GM13976 (cell line): ENCODE results near the gene NEIL1.

Experiments
- DNase-seq: peaks from one replicate; pipeline ENCODE4 v3.0.0; 2012; ENCODE audit warnings: low spot score
- in situ Hi-C: fragments of 300-500 bp; cut with MboI; formaldehyde crosslinking; loops from one replicate; pipeline ENCODE4 v1.12.0; 2022; ENCODE audit warnings: low sequenced_read_pairs, mixed read lengths, inconsistent platforms; ENCODE audit not compliant: unreplicated experiment
- TF ChIP-seq, protein P1 (sequence below): IDR thresholded peaks from 2 replicates; pipeline ENCODE4 v1.5.1; 2012; ENCODE audit warnings: borderline replicate concordance, mild to moderate bottlenecking; ENCODE audit not compliant: insufficient read depth; ENCODE audit errors: extremely low read depth, missing control alignments, control extremely low read depth

Gene NEIL1

DNA sequence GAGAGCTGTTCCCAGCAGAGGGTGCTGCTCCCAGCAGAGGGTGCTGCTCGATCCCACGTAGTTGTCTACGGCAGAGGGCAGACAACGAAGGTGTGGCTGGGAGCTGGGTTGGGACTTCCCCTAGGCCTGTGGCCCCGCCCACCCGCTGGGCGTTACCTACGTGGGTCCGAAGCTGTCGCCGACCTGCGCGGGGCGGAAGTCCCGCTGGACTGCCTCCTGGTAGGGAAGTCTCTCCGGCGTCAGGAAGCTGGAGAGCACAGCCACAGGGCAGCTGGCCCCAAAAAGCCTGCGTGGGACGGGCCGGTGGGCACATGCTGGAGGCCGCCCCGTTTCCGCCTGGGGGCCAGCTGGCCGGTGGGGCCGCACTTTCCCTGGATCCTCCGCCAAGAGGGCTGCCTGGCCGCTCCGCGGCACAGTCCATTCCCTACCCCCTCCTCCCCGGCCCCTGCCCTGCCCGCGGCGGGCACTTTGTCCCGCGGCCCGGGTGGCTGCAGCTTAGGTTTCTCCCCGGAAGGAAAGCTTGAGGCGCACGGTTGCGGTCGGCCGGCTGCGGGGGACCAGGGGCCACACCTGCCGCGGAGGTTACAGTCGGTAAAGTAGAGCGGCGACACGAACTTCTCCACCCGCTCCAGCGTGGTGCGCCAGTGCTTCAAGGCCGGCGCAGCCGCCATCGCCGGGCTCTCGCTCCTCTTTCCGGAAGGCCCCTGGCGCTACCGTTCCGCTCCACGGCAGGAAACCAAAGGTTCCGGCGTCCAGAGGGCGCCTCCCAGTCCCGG lies 21.3 kb downstream of the NEIL1 start, which contains the start of gene MAN2C1:
MAN2C1 (minus strand) TSS at position 695 of the 776 bp plus-strand sequence; CDS start at position 671, 24 bp downstream.
- in situ Hi-C loops, result loop anchor here (25.0 kb wide), 1 partner anchor 269 kb away; the partner anchor contains the start of genes IMP3, SNUPN and SNX33
- DNase-seq, result peak; percentile 97
- TF ChIP-seq, protein P1, sequence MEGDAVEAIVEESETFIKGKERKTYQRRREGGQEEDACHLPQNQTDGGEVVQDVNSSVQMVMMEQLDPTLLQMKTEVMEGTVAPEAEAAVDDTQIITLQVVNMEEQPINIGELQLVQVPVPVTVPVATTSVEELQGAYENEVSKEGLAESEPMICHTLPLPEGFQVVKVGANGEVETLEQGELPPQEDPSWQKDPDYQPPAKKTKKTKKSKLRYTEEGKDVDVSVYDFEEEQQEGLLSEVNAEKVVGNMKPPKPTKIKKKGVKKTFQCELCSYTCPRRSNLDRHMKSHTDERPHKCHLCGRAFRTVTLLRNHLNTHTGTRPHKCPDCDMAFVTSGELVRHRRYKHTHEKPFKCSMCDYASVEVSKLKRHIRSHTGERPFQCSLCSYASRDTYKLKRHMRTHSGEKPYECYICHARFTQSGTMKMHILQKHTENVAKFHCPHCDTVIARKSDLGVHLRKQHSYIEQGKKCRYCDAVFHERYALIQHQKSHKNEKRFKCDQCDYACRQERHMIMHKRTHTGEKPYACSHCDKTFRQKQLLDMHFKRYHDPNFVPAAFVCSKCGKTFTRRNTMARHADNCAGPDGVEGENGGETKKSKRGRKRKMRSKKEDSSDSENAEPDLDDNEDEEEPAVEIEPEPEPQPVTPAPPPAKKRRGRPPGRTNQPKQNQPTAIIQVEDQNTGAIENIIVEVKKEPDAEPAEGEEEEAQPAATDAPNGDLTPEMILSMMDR, result peak; percentile 89

DNA sequence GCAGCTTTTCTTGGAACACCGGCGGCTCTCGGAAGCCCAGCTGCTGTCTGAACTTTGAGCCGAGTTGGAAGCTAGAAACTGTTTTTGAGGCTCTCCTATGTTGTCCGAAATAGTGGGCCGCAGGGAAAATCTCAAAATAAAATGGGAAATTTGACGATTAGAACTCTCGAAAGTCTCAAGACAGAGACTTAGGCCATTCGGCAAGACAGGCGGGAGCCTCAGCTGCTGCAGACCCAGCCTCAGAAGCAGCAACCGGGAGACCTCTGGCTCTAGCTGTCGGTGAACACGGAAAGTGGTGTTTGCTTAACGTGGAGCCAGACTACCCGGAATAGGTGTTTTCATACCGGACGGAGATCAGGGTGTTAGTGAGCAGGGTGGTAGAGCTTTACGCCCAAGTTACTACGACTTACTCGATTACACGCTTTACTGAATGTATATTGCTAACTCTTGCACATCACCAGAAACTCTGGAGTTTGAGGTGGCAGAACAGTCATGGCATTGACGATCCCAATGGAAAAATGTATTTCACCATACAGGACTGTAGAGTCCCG lies 21.9 kb downstream of the NEIL1 start:
- in situ Hi-C loops, result loop anchor here (25.0 kb wide), 1 partner anchor 269 kb away; the partner anchor contains the start of genes IMP3, SNUPN and SNX33
- peak; percentile 35 for DNase-seq
- TF ChIP-seq, protein P1, result no peak

DNA sequence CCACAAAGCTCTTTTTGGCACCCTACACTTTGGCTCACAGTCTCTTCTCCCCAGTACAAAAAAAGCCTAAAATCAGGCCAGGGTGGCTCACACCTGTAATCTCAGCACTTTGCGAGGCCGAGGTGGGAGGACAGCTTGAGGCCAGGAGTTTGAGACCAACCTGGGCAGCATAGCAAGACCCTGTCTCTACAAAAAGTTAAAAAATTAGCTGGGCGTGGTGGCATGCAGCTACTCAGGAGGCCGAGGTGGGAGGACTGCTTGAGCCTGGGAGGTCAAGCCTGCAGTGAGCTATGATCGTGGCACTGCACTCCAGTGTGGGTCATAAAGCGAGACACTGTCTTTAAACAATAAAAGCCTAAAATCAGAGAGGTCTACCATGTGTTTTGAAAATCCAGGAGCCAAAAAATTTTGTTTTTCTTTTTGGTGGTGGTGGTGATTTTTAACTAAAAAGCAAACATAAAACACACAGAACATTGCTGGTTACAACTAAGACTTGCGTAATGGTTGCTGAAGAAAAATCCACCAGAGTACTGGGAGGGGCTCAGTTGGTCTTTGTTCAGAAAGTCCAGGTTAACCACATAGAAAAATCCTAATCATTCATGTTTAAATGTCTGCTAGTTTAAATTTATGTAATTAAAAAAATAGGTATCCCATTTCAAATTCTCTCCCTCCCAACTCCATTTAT lies 23.2 kb downstream of the NEIL1 start:
- no peak for DNase-seq
- TF ChIP-seq, protein P1, result no peak
- in situ Hi-C loops, result loop anchor here (25.0 kb wide), 1 partner anchor 267 kb away; the partner anchor contains the start of genes IMP3, SNUPN and SNX33

DNA sequence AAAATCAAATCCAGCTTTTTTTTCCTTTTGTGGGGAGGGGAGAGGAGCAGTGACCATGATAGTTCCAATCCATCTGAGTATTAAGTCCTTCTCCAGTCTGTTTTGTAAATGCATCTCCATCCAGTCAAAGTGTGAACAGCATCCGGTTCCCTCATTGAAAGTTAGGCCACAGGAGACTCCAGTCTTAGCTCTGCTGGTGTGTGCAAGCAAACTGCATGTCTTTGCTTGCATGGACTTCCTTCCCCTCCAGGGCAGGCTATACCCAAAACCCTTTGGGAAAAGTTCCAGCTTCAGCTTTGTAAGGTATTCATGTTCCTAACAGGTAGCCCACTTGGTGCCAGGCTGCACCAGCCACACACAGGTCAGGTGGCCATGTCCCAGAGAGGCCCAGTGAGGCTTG lies 24.6 kb downstream of the NEIL1 start:
- in situ Hi-C loops, result loop anchor here (25.0 kb wide), 1 partner anchor 266 kb away; the partner anchor contains the start of genes IMP3, SNUPN and SNX33
- TF ChIP-seq, protein P1, result no peak
- DNase-seq, result no peak

DNA sequence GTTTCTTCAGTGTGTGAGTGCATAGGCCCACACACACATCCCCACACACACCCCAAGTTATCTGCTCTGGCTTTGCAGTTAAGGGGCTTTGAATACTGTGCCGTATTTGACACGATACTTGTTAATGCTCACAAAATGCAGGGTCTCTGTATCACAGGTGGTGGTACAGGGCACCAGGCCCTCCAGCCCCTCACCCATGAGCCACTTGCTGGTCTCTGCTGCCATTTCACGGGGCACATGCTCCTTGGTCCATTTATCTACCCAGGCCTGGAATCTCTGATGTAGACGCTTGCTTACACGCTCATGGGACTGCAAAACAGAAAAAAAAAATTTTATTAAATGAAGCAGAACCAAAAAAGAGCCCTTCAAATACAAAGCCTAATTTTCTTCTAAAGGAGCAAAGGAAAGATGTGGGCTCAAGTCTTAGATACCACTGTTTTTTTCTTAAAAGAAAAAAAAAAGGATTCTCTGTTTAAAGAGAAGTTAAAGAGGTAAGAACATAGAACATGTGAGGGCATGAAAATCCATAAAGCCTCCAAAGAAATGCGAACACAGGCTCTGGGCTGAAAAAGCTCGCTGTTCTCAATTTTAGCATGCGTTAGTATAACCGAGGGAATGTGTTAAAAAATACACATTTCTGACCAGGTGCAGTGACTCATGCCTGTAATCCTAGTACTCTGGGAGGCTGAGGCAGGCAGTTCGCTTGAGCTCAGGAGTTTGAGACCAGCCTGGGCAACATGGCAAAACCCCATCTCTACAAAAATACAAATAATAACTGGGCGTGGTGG lies 25.3 kb downstream of the NEIL1 start:
- in situ Hi-C loops, result loop anchor here (25.0 kb wide), 1 partner anchor 265 kb away; the partner anchor contains the start of genes IMP3, SNUPN and SNX33

More for the DNA sequence above, 25.3 kb downstream of the NEIL1 start:
- no peak for DNase-seq
- TF ChIP-seq, protein P1, result no peak
